H9 (cell line): Measurements from ENCODE around the gene ATF5. TPM values are rescaled to one million over a fixed set of nuclear protein-coding genes. Genes with fewer than 3 reads are reported as not detected.

ENCODE experiments used
- DNase-seq: peaks from one replicate; pipeline ENCODE4 v3.0.0-alpha.2; 2017
- H2AFZ ChIP-seq: one replicate; pipeline ENCODE4 v1.6.1; 2013; ENCODE audit warnings: mild to moderate bottlenecking, low read length, control low read depth, moderate library complexity
- H2AK5ac ChIP-seq: 2 replicates; pipeline ENCODE4 v1.6.1; 2013; ENCODE audit warnings: low read length, control low read depth, mixed read lengths; ENCODE audit not compliant: insufficient read length
- H2BK120ac ChIP-seq: one replicate; pipeline ENCODE4 v1.6.1; 2013; ENCODE audit warnings: low read depth, mild to moderate bottlenecking, low read length, control low read depth, inconsistent platforms; ENCODE audit not compliant: poor library complexity, severe bottlenecking
- H2BK12ac ChIP-seq: 2 replicates; pipeline ENCODE4 v1.6.1; 2013; ENCODE audit warnings: low read length, control low read depth, mixed read lengths, low read depth; ENCODE audit not compliant: insufficient read length
- H2BK15ac ChIP-seq: 2 replicates; pipeline ENCODE4 v1.6.1; 2013; ENCODE audit warnings: low read depth, low read length, control low read depth
- H2BK20ac ChIP-seq: one replicate; pipeline ENCODE4 v1.6.1; 2013; ENCODE audit warnings: low read depth, mild to moderate bottlenecking, low read length, control low read depth, inconsistent platforms; ENCODE audit not compliant: poor library complexity, severe bottlenecking
- H2BK5ac ChIP-seq: 2 replicates; pipeline ENCODE4 v1.6.1; 2013; ENCODE audit warnings: low read length, control low read depth, mixed read lengths; ENCODE audit not compliant: insufficient read length
- H3K14ac ChIP-seq: 2 replicates; pipeline ENCODE4 v1.6.1; 2013; ENCODE audit warnings: low read length, control low read depth; ENCODE audit not compliant: insufficient read depth
- H3K18ac ChIP-seq: 2 replicates; pipeline ENCODE4 v1.6.1; 2013; ENCODE audit warnings: low read depth, mild to moderate bottlenecking, mixed read lengths, low read length, control low read depth; ENCODE audit not compliant: insufficient read length
- H3K23ac ChIP-seq: 2 replicates; pipeline ENCODE4 v1.6.1; 2013; ENCODE audit warnings: low read length, control low read depth, mixed read lengths, low read depth; ENCODE audit not compliant: insufficient read length
- H3K23me2 ChIP-seq: 2 replicates; pipeline ENCODE4 v1.6.1; 2013; ENCODE audit warnings: low read depth, mild to moderate bottlenecking, mixed read lengths, low read length, control low read depth; ENCODE audit not compliant: insufficient read length, poor library complexity, severe bottlenecking
- H3K27ac ChIP-seq: 2 replicates; pipeline ENCODE4 v1.5.1; 2013; ENCODE audit warnings: low read length, control low read depth, mixed read lengths, low read depth; ENCODE audit not compliant: insufficient read length
- H3K27me3 ChIP-seq: 2 replicates; pipeline ENCODE4 v1.6.1; 2013; ENCODE audit warnings: low read length, control low read depth, inconsistent platforms; ENCODE audit not compliant: insufficient read depth
- H3K4ac ChIP-seq: 2 replicates; pipeline ENCODE4 v1.6.1; 2013; ENCODE audit warnings: low read depth, mild to moderate bottlenecking, control low read depth, inconsistent platforms, low read length, moderate library complexity
- H3K4me1 ChIP-seq: 2 replicates; pipeline ENCODE4 v1.6.1; 2013; ENCODE audit warnings: low read length, control low read depth, inconsistent platforms; ENCODE audit not compliant: insufficient read depth
- H3K4me2 ChIP-seq: 2 replicates; pipeline ENCODE4 v1.6.1; 2013; ENCODE audit warnings: low read length, control low read depth, mixed read lengths; ENCODE audit not compliant: insufficient read length, insufficient read depth
- H3K56ac ChIP-seq: 2 replicates; pipeline ENCODE4 v1.6.1; 2013; ENCODE audit warnings: low read depth, mild to moderate bottlenecking, mixed read lengths, low read length, control low read depth; ENCODE audit not compliant: insufficient read length
- H3K79me1 ChIP-seq: 2 replicates; pipeline ENCODE4 v1.6.1; 2013; ENCODE audit warnings: low read depth, mild to moderate bottlenecking, moderate library complexity, low read length, control low read depth, inconsistent platforms; ENCODE audit not compliant: insufficient read depth, poor library complexity, severe bottlenecking
- H3K79me2 ChIP-seq: 2 replicates; pipeline ENCODE4 v1.6.1; 2013; ENCODE audit warnings: low read length, control low read depth, inconsistent platforms; ENCODE audit not compliant: insufficient read depth
- H3K9ac ChIP-seq: 2 replicates; pipeline ENCODE4 v1.6.1; 2013; ENCODE audit warnings: low read length, control low read depth, mixed read lengths; ENCODE audit not compliant: insufficient read length; ENCODE audit errors: extremely low read depth
- H3K9me3 ChIP-seq: one replicate; pipeline ENCODE4 v1.6.1; 2013; ENCODE audit warnings: low read depth, low read length, inconsistent platforms; ENCODE audit not compliant: control insufficient read depth
- H3T11ph ChIP-seq: one replicate; pipeline ENCODE4 v1.6.1; 2013; ENCODE audit warnings: mild to moderate bottlenecking, low read length, control low read depth, inconsistent platforms
- H4K20me1 ChIP-seq: one replicate; pipeline ENCODE4 v1.6.1; 2013; ENCODE audit not compliant: control insufficient read depth, insufficient read length, insufficient read depth
- H4K5ac ChIP-seq: 2 replicates; pipeline ENCODE4 v1.6.1; 2013; ENCODE audit warnings: low read depth, mild to moderate bottlenecking, mixed read lengths, low read length, control low read depth; ENCODE audit not compliant: insufficient read length
- H4K8ac ChIP-seq: replicated peaks from 2 replicates; pipeline ENCODE4 v1.6.1; 2013; ENCODE audit warnings: low read length, control low read depth, mixed read lengths, low read depth; ENCODE audit not compliant: insufficient read length
- H4K91ac ChIP-seq: 2 replicates; pipeline ENCODE4 v1.6.1; 2013; ENCODE audit warnings: low read depth, mild to moderate bottlenecking, moderate library complexity, mixed read lengths, low read length, control low read depth; ENCODE audit not compliant: insufficient read length
- H3K27ac Mint-ChIP-seq, 3 experiments: 2 replicates in 2 of 3; 3 replicates in 1 of 3; pipeline ENCODE4 v1.8.0; 2020 to 2021; ENCODE audit warnings: mixed read lengths in 3 of 3, mild to moderate bottlenecking in 1 of 3, moderate library complexity in 1 of 3
- H3K27me3 Mint-ChIP-seq: 2 replicates; pipeline ENCODE4 v1.8.0; 2021; ENCODE audit warnings: low read depth, mild to moderate bottlenecking, moderate library complexity, mixed read lengths
- H3K36me3 Mint-ChIP-seq, 3 experiments: 2 replicates in 2 of 3; 3 replicates in 1 of 3; pipeline ENCODE4 v1.8.0; 2020 to 2021; ENCODE audit warnings: low read depth in 3 of 3, mixed read lengths in 3 of 3; ENCODE audit not compliant: insufficient read depth in 1 of 3
- H3K4me1 Mint-ChIP-seq, 2 experiments: 2 replicates each; pipeline ENCODE4 v1.8.0; 2020; ENCODE audit warnings: mixed read lengths in 2 of 2
- H3K4me3 Mint-ChIP-seq, 2 experiments: 2 replicates in 1 of 2; 3 replicates in 1 of 2; pipeline ENCODE4 v1.8.0; 2020 to 2021; ENCODE audit warnings: mild to moderate bottlenecking in 2 of 2, mixed read lengths in 2 of 2, moderate library complexity in 1 of 2
- H3K9me3 Mint-ChIP-seq, 2 experiments: 2 replicates in 1 of 2; 3 replicates in 1 of 2; pipeline ENCODE4 v1.8.0; 2020; ENCODE audit warnings: mild to moderate bottlenecking in 2 of 2, mixed read lengths in 2 of 2, moderate library complexity in 1 of 2
- WGBS: extraction: QIAGEN DNeasy Blood & Tissue Kit; methylation state at CpG from one replicate; pipeline ENCODE4 v1.1.7; 2013; ENCODE audit warnings: missing lambda C conversion rate, low lambda C conversion rate, mixed read lengths; ENCODE audit not compliant: insufficient read length; ENCODE audit errors: extremely low coverage; 5-methylcytosine and 5-hydroxymethylcytosine counted together
- total RNA-seq: library from RNA; stranded (reverse); gene quantifications from 2 replicates; pipeline ENCODE4 v1.2.1, GENCODE V29; 2021
- TF ChIP-seq, protein P1 (sequence below): fragments of 200-600 bp; sonication (generic); conservative IDR thresholded peaks from 3 replicates; pipeline ENCODE4 v1.8.0; 2021; ENCODE audit warnings: antibody characterized with exemption, mild to moderate bottlenecking

ATF5 gene
- total RNA-seq, 1 experiment from 2014 or later: 18.5 TPM

DNA sequence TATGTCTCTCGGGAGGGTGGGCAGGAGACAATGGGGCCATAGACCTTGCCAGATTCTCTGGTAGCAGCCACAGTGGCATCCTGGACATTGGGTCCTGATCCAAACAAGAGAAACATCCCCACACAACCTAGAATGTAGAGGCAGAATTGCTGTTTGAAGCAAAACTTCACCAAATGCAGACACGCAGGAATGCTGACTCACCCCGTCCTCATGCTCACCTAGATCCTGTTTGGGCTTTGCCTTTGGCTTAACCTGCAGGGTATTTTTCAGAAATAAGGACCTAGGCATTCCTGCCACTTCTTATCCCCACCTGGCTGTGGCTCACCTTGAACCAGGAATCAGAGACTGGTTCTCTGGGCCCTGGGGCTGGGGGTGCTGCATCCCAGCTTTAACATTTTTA is 44.2 kb upstream of the ATF5 start:
- Histone ChIP-seq H3K14ac (no peak overlapping the region), H3K23me2 (no peaks in the 10 kb centered on the region), H3K4me2 (no peak overlapping the region), H3K79me2 (no peaks in the 10 kb centered on the region), H3K18ac (no peak overlapping the region), H3K9me3 (no peaks in the 10 kb centered on the region), H3K9ac (no peak overlapping the region), H4K20me1 (no peaks in the 10 kb centered on the region), H2BK12ac (no peak overlapping the region), H2AFZ (no peak overlapping the region), H4K8ac (no peak overlapping the region), H4K5ac (no peak overlapping the region), H3T11ph (no peak overlapping the region), H3K4me1 (no peaks in the 10 kb centered on the region), H2AK5ac (no peak overlapping the region), H4K91ac (no peak overlapping the region), H3K4ac (no peak overlapping the region), H2BK5ac (no peak overlapping the region), H2BK120ac (no peak overlapping the region), H3K27ac (no peak overlapping the region), H3K56ac (no peak overlapping the region), H3K27me3 (no peaks in the 10 kb centered on the region; the same call in 1 of the 2 replicates), H2BK15ac (no peak overlapping the region), H2BK20ac (no peak overlapping the region), H3K23ac (no peak overlapping the region), H3K79me1 (no peaks in the 10 kb centered on the region)
- Mint-ChIP-seq H3K36me3 (peaks cover 56 to 74% (median 69%) of the 10 kb centered on the region in 3 experiments), H3K27ac (no peak overlapping the region), H3K27me3 (peaks cover 6% of the 10 kb centered on the region; the same call in 1 of the 2 replicates), H3K9me3 (peaks cover 0 to 11% of the 10 kb centered on the region in 2 experiments; a peak in 1 of 5 replicates), H3K4me1 (0 out of 4 replicates have a peak, but pooled peaks cover 0 to 3% of the 10 kb centered on the region in 2 experiments), H3K4me3 (no peak overlapping the region)
- TF ChIP-seq, protein P1, sequence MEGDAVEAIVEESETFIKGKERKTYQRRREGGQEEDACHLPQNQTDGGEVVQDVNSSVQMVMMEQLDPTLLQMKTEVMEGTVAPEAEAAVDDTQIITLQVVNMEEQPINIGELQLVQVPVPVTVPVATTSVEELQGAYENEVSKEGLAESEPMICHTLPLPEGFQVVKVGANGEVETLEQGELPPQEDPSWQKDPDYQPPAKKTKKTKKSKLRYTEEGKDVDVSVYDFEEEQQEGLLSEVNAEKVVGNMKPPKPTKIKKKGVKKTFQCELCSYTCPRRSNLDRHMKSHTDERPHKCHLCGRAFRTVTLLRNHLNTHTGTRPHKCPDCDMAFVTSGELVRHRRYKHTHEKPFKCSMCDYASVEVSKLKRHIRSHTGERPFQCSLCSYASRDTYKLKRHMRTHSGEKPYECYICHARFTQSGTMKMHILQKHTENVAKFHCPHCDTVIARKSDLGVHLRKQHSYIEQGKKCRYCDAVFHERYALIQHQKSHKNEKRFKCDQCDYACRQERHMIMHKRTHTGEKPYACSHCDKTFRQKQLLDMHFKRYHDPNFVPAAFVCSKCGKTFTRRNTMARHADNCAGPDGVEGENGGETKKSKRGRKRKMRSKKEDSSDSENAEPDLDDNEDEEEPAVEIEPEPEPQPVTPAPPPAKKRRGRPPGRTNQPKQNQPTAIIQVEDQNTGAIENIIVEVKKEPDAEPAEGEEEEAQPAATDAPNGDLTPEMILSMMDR: no peak
- no peak for DNase-seq
- WGBS: no CpG with 5 or more reads among the region's 3 CpGs
